Ishikawa (cell line): Measurements from ENCODE around the gene MYBPC2.

ENCODE experiments used
- CEBPB ChIP-seq: IDR thresholded peaks from 2 replicates; pipeline ENCODE4 v1.6.1; 2012
- MAX ChIP-seq: IDR thresholded peaks from 2 replicates; pipeline ENCODE4 v1.6.1; 2012
- NFIC ChIP-seq: IDR thresholded peaks from 2 replicates; pipeline ENCODE4 v1.6.1; 2012
- TAF1 ChIP-seq: IDR thresholded peaks from 2 replicates; pipeline ENCODE4 v1.6.1; 2012; ENCODE audit warnings: low read depth, mild to moderate bottlenecking
- TF ChIP-seq, protein P1 (sequence below): IDR thresholded peaks from 2 replicates; pipeline ENCODE4 v1.6.1; 2012; ENCODE audit warnings: low read depth, mild to moderate bottlenecking

GRCh38 chr19:50399368-50399745, 33.3 kb upstream of the MYBPC2 start:
- TF ChIP-seq, protein P1, sequence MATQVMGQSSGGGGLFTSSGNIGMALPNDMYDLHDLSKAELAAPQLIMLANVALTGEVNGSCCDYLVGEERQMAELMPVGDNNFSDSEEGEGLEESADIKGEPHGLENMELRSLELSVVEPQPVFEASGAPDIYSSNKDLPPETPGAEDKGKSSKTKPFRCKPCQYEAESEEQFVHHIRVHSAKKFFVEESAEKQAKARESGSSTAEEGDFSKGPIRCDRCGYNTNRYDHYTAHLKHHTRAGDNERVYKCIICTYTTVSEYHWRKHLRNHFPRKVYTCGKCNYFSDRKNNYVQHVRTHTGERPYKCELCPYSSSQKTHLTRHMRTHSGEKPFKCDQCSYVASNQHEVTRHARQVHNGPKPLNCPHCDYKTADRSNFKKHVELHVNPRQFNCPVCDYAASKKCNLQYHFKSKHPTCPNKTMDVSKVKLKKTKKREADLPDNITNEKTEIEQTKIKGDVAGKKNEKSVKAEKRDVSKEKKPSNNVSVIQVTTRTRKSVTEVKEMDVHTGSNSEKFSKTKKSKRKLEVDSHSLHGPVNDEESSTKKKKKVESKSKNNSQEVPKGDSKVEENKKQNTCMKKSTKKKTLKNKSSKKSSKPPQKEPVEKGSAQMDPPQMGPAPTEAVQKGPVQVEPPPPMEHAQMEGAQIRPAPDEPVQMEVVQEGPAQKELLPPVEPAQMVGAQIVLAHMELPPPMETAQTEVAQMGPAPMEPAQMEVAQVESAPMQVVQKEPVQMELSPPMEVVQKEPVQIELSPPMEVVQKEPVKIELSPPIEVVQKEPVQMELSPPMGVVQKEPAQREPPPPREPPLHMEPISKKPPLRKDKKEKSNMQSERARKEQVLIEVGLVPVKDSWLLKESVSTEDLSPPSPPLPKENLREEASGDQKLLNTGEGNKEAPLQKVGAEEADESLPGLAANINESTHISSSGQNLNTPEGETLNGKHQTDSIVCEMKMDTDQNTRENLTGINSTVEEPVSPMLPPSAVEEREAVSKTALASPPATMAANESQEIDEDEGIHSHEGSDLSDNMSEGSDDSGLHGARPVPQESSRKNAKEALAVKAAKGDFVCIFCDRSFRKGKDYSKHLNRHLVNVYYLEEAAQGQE = no peak
- TF ChIP-seq MAX (no peak), CEBPB (no peak), TAF1 (no peak), NFIC (no peak)
